H9 (cell line): ENCODE measurements around the gene RAB40C. TPM values are rescaled to one million over a fixed set of nuclear protein-coding genes. Genes with fewer than 3 reads are reported as not detected.

Experiments
- DNase-seq: peaks from one replicate; pipeline ENCODE4 v3.0.0-alpha.2; 2017
- H2AFZ ChIP-seq: one replicate; pipeline ENCODE4 v1.6.1; 2013; ENCODE audit warnings: mild to moderate bottlenecking, low read length, control low read depth, moderate library complexity
- H2AK5ac ChIP-seq: 2 replicates; pipeline ENCODE4 v1.6.1; 2013; ENCODE audit warnings: low read length, control low read depth, mixed read lengths; ENCODE audit not compliant: insufficient read length
- H2BK120ac ChIP-seq: one replicate; pipeline ENCODE4 v1.6.1; 2013; ENCODE audit warnings: low read depth, mild to moderate bottlenecking, low read length, control low read depth, inconsistent platforms; ENCODE audit not compliant: poor library complexity, severe bottlenecking
- H2BK12ac ChIP-seq: 2 replicates; pipeline ENCODE4 v1.6.1; 2013; ENCODE audit warnings: low read length, control low read depth, mixed read lengths, low read depth; ENCODE audit not compliant: insufficient read length
- H2BK15ac ChIP-seq: 2 replicates; pipeline ENCODE4 v1.6.1; 2013; ENCODE audit warnings: low read depth, low read length, control low read depth
- H2BK20ac ChIP-seq: one replicate; pipeline ENCODE4 v1.6.1; 2013; ENCODE audit warnings: low read depth, mild to moderate bottlenecking, low read length, control low read depth, inconsistent platforms; ENCODE audit not compliant: poor library complexity, severe bottlenecking
- H2BK5ac ChIP-seq: 2 replicates; pipeline ENCODE4 v1.6.1; 2013; ENCODE audit warnings: low read length, control low read depth, mixed read lengths; ENCODE audit not compliant: insufficient read length
- H3K14ac ChIP-seq: 2 replicates; pipeline ENCODE4 v1.6.1; 2013; ENCODE audit warnings: low read length, control low read depth; ENCODE audit not compliant: insufficient read depth
- H3K18ac ChIP-seq: 2 replicates; pipeline ENCODE4 v1.6.1; 2013; ENCODE audit warnings: low read depth, mild to moderate bottlenecking, mixed read lengths, low read length, control low read depth; ENCODE audit not compliant: insufficient read length
- H3K23ac ChIP-seq: 2 replicates; pipeline ENCODE4 v1.6.1; 2013; ENCODE audit warnings: low read length, control low read depth, mixed read lengths, low read depth; ENCODE audit not compliant: insufficient read length
- H3K23me2 ChIP-seq: 2 replicates; pipeline ENCODE4 v1.6.1; 2013; ENCODE audit warnings: low read depth, mild to moderate bottlenecking, mixed read lengths, low read length, control low read depth; ENCODE audit not compliant: insufficient read length, poor library complexity, severe bottlenecking
- H3K27ac ChIP-seq: 2 replicates; pipeline ENCODE4 v1.5.1; 2013; ENCODE audit warnings: low read length, control low read depth, mixed read lengths, low read depth; ENCODE audit not compliant: insufficient read length
- H3K27me3 ChIP-seq: 2 replicates; pipeline ENCODE4 v1.6.1; 2013; ENCODE audit warnings: low read length, control low read depth, inconsistent platforms; ENCODE audit not compliant: insufficient read depth
- H3K4ac ChIP-seq: 2 replicates; pipeline ENCODE4 v1.6.1; 2013; ENCODE audit warnings: low read depth, mild to moderate bottlenecking, control low read depth, inconsistent platforms, low read length, moderate library complexity
- H3K4me1 ChIP-seq: 2 replicates; pipeline ENCODE4 v1.6.1; 2013; ENCODE audit warnings: low read length, control low read depth, inconsistent platforms; ENCODE audit not compliant: insufficient read depth
- H3K4me2 ChIP-seq: 2 replicates; pipeline ENCODE4 v1.6.1; 2013; ENCODE audit warnings: low read length, control low read depth, mixed read lengths; ENCODE audit not compliant: insufficient read length, insufficient read depth
- H3K56ac ChIP-seq: 2 replicates; pipeline ENCODE4 v1.6.1; 2013; ENCODE audit warnings: low read depth, mild to moderate bottlenecking, mixed read lengths, low read length, control low read depth; ENCODE audit not compliant: insufficient read length
- H3K79me1 ChIP-seq: 2 replicates; pipeline ENCODE4 v1.6.1; 2013; ENCODE audit warnings: low read depth, mild to moderate bottlenecking, moderate library complexity, low read length, control low read depth, inconsistent platforms; ENCODE audit not compliant: insufficient read depth, poor library complexity, severe bottlenecking
- H3K79me2 ChIP-seq: 2 replicates; pipeline ENCODE4 v1.6.1; 2013; ENCODE audit warnings: low read length, control low read depth, inconsistent platforms; ENCODE audit not compliant: insufficient read depth
- H3K9ac ChIP-seq: 2 replicates; pipeline ENCODE4 v1.6.1; 2013; ENCODE audit warnings: low read length, control low read depth, mixed read lengths; ENCODE audit not compliant: insufficient read length; ENCODE audit errors: extremely low read depth
- H3K9me3 ChIP-seq: one replicate; pipeline ENCODE4 v1.6.1; 2013; ENCODE audit warnings: low read depth, low read length, inconsistent platforms; ENCODE audit not compliant: control insufficient read depth
- H3T11ph ChIP-seq: one replicate; pipeline ENCODE4 v1.6.1; 2013; ENCODE audit warnings: mild to moderate bottlenecking, low read length, control low read depth, inconsistent platforms
- H4K20me1 ChIP-seq: one replicate; pipeline ENCODE4 v1.6.1; 2013; ENCODE audit not compliant: control insufficient read depth, insufficient read length, insufficient read depth
- H4K5ac ChIP-seq: 2 replicates; pipeline ENCODE4 v1.6.1; 2013; ENCODE audit warnings: low read depth, mild to moderate bottlenecking, mixed read lengths, low read length, control low read depth; ENCODE audit not compliant: insufficient read length
- H4K8ac ChIP-seq: replicated peaks from 2 replicates; pipeline ENCODE4 v1.6.1; 2013; ENCODE audit warnings: low read length, control low read depth, mixed read lengths, low read depth; ENCODE audit not compliant: insufficient read length
- H4K91ac ChIP-seq: 2 replicates; pipeline ENCODE4 v1.6.1; 2013; ENCODE audit warnings: low read depth, mild to moderate bottlenecking, moderate library complexity, mixed read lengths, low read length, control low read depth; ENCODE audit not compliant: insufficient read length
- H3K27ac Mint-ChIP-seq, 3 experiments: 2 replicates in 2 of 3; 3 replicates in 1 of 3; pipeline ENCODE4 v1.8.0; 2020 to 2021; ENCODE audit warnings: mixed read lengths in 3 of 3, mild to moderate bottlenecking in 1 of 3, moderate library complexity in 1 of 3
- H3K27me3 Mint-ChIP-seq: 2 replicates; pipeline ENCODE4 v1.8.0; 2021; ENCODE audit warnings: low read depth, mild to moderate bottlenecking, moderate library complexity, mixed read lengths
- H3K36me3 Mint-ChIP-seq, 3 experiments: 2 replicates in 2 of 3; 3 replicates in 1 of 3; pipeline ENCODE4 v1.8.0; 2020 to 2021; ENCODE audit warnings: low read depth in 3 of 3, mixed read lengths in 3 of 3; ENCODE audit not compliant: insufficient read depth in 1 of 3
- H3K4me1 Mint-ChIP-seq, 2 experiments: 2 replicates each; pipeline ENCODE4 v1.8.0; 2020; ENCODE audit warnings: mixed read lengths in 2 of 2
- H3K4me3 Mint-ChIP-seq, 2 experiments: 2 replicates in 1 of 2; 3 replicates in 1 of 2; pipeline ENCODE4 v1.8.0; 2020 to 2021; ENCODE audit warnings: mild to moderate bottlenecking in 2 of 2, mixed read lengths in 2 of 2, moderate library complexity in 1 of 2
- H3K9me3 Mint-ChIP-seq, 2 experiments: 2 replicates in 1 of 2; 3 replicates in 1 of 2; pipeline ENCODE4 v1.8.0; 2020; ENCODE audit warnings: mild to moderate bottlenecking in 2 of 2, mixed read lengths in 2 of 2, moderate library complexity in 1 of 2
- CTCF ChIP-seq: fragments of 200-600 bp; sonication (generic); conservative IDR thresholded peaks from 3 replicates; pipeline ENCODE4 v1.8.0; 2021; ENCODE audit warnings: antibody characterized with exemption, mild to moderate bottlenecking
- WGBS: extraction: QIAGEN DNeasy Blood & Tissue Kit; methylation state at CpG from one replicate; pipeline ENCODE4 v1.1.7; 2013; ENCODE audit warnings: missing lambda C conversion rate, low lambda C conversion rate, mixed read lengths; ENCODE audit not compliant: insufficient read length; ENCODE audit errors: extremely low coverage; 5-methylcytosine and 5-hydroxymethylcytosine counted together
- total RNA-seq: library from RNA; stranded (reverse); gene quantifications from 2 replicates; pipeline ENCODE4 v1.2.1, GENCODE V29; 2021

The RAB40C gene
- total RNA-seq, 1 experiment from 2014 or later: 19.1 TPM

GRCh38 chr16:555528-556473 lies 34.1 kb upstream of the RAB40C start:
- Histone ChIP-seq H4K91ac (no peak overlapping the region), H4K20me1 (no peaks in the 10 kb centered on the region), H4K5ac (no peak overlapping the region), H3K14ac (no peak overlapping the region), H2BK12ac (no peak overlapping the region), H2BK15ac (no peak overlapping the region; the same call in 1 of the 2 replicates), H3K4me2 (no peak overlapping the region), H2BK5ac (no peak overlapping the region), H3K27me3 (peaks cover 2% of the 10 kb centered on the region; the same call in 1 of the 2 replicates), H3K4me1 (no peaks in the 10 kb centered on the region), H3K79me1 (no peaks in the 10 kb centered on the region), H3K56ac (no peak overlapping the region), H4K8ac (no peak overlapping the region), H2AFZ (no peak overlapping the region), H3K23me2 (no peaks in the 10 kb centered on the region), H3K9me3 (no peaks in the 10 kb centered on the region), H3K9ac (no peak overlapping the region), H3K27ac (no peak overlapping the region), H3T11ph (no peak overlapping the region), H3K23ac (no peak overlapping the region), H2AK5ac (no peak overlapping the region), H2BK20ac (no peak overlapping the region), H3K79me2 (no peaks in the 10 kb centered on the region), H3K4ac (no peak overlapping the region), H2BK120ac (no peak overlapping the region), H3K18ac (no peak overlapping the region)
- no peak overlapping the region for H3K4me3 Mint-ChIP-seq
- peaks cover 0 to 6% (median 2%) of the 10 kb centered on the region in 3 experiments; a peak in 3 of 7 replicates for H3K36me3 Mint-ChIP-seq
- peaks cover 21% of the 10 kb centered on the region for H3K27me3 Mint-ChIP-seq
- no peak for TF ChIP-seq CTCF
- H3K4me1 Mint-ChIP-seq: no peaks in the 10 kb centered on the region
- no peak for DNase-seq
- no peaks in the 10 kb centered on the region for H3K9me3 Mint-ChIP-seq
- WGBS: no CpG with 5 or more reads among the region's 32 CpGs
- H3K27ac Mint-ChIP-seq: no peak overlapping the region
